Activated CD8-positive, alpha-beta memory T cell treated with anti-CD3 and anti-CD28 coated beads, Interleukin-2, amount 50 U/mL, for 4 hours (primary cell): ENCODE data around the gene TGIF2.
A peak's percentile ranks its signal among the peaks of the same experiment; 100 is the strongest.
"Not testable (repeated sequence)": the region's sequence is repeated elsewhere in the genome, so short reads cannot be mapped to it uniquely, and the experiment has no call there.

ENCODE experiments used
- DNase-seq: peaks from one replicate; pipeline ENCODE4 v3.0.0-alpha.2; 2020

TGIF2 gene

DNA sequence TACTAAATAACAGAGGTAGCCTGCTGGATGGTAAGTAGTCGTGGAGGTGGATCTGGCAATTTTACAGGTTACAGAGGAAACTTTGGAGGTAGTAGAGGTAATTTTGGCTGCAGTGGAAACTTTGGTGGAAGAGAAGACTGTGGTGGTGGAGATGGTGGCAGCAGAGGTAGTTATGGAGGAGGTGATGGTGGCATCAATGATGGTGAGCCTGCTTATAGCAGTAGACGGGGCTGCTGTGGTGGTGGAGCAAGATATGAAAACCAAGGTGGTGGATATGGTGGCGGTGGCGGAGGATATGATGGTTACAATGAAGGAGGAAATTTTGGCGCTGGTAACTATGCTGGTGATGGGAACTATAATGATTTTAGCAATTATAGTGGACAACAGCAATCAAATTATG, 47.5 kb downstream of the TGIF2 start:
- DNase-seq = no peak

DNA sequence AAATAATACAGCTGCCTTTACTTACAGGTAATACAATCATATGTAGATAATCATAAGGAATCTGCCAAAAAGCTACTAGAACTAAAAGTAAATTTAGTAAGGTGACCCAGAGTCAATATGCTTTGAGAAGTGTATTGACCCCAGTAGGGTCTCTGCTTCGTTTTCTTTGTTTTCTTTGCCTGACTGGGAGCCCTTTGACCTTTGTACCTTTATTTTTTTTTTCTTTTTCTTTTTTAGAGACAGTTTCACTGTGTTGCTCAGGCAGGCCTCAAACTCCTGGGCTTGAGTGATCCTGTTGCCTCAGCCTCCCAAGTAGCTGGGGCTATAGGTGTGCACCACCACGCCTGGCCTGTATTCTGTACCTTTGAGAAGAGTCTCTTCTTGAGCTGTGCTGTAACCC, 50.0 kb downstream of the TGIF2 start:
- DNase-seq = no peak

DNA sequence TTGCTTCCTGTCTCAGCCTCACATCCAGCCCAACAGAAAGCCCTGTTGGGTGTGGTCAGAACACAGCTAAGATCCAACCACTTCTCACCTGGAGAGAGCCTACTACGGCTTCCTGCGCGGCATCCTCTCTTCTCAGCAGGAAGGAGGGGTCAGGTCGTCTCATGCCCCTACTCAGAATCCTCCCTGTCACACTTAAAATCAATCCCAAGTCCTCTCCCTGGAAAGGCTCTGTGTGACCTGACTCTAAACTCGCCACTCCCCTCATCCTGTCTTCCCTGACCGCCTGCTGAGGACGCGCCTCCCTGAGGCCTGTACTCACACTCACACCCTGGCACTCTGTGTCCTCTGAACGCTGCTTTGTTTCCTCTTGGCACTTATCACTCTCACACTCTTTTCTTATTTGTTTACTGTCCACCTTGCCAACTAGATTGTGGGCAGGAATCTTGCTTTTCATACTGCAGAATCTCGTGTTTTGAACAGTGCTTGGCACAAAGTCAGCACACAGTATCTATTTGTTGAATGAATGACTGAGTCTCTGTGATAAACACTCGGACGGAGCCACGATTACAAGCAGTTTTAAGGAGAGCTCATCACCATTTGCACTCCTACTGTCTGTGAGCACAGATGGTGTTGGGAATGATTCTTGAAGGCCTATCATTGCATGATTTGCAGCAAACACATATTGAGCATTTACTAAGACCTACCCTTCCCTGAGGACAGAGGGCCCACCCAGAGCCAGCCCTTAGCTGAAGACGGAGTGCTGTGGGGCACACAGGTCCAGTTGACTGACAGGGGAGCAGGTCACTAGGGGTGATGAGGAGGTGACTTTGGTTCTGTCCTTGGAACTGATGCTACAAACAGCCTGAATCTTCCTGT, 50.9 kb downstream of the TGIF2 start:
- DNase-seq = no peak

DNA sequence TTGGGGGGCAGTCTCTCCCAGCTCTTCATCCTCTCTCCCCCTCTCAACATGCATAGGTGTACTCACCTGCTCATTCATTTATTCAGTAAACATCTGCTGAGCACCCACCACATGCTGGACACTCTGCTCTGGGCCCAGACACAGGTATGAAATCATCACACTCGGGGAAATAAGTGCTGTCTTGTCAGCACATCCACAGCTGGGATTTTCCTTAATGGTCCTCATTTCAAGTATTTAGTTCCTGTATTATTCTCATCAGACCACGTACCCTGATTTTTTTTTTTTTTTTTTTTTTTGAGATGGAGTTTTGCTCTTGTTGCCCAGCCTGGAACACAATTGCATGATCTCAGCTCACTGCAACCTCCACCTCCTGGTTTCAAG, 51.5 kb downstream of the TGIF2 start:
- DNase-seq = no peak

DNA sequence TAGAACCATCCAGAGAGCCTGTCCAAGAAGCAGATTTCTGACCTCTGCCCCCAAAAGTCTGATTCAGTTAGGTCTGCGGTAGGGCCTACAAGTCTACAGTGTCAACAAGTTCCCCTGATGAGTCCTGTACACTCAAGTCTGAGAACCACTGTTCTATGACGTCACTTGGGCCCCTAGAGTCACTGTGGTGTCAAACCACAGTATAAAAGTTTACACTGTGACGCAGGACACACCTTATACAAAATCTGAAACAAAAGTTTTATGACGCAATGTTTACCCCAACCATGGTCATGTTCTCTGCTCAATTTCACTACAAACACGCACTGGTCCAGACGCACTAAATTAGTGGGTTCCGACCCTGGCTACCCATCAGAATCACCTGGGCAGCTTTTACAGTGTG, 54.7 kb downstream of the TGIF2 start:
- peak; percentile 34 for DNase-seq

DNA sequence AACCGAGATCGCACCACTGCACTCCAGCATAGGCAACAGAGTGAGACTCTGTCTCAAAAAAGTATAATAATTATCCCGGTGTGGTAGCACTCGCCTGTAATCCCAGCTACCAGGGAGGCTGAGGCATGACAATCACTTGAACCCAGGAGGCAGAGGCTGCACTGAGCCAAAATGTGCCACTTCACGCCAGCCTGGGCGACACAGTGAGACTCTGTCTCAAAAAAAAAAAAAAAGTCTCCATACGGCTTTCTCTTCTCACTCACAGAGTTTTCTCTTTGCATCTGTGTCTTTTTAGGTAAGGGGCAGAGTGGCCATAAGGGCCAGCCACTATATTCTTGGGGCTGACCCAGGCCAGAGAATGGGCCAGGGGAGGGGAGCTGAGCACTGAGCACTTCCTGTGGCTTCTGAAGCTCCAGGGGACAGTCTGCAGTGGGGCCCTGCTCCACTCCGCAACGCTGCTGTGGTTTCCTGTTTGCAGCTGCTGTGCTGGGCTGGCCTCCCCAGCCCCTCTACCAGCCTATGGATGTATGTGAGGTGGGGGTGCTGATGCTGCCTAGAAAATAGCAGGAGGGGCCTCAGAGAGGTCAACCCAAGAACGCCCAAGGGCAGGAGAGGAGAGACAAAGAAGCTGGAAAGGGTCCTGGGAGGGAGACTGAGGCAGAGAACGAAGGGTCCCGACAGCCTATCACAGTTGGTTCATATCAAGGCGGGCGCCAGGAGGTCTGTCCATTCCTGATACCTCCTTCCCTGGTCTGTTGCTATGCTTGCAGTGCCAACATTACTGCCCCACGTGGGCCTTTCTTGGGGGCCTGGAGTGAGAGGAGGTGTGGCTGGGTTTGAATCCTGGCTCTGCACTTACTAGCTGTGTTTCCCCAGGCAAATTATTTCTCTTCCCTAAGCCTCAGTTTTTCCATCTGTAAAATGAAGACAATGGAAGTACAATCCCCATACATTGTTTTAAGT, 56.6 kb downstream of the TGIF2 start:
- DNase-seq = peak; percentile 37

DNA sequence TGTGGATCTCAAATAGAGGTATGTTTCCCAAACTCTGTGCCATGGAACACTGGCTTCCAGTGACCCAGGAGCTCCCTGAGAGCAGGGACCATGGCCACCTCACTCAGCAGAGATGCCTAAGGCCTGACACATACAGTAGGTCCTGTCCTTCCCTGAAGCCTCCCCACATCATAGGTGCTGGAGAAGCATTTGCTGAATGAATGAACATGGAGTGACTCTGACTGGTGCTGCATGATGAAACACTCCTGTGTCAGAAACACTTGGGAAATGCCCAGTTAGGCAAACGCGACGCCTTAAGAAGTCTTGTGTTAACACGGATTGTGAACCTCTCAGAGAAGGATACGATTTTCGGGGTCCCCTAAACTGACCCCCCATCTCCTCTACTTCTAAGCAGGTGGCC, 58.2 kb downstream of the TGIF2 start:
- no peak for DNase-seq

DNA sequence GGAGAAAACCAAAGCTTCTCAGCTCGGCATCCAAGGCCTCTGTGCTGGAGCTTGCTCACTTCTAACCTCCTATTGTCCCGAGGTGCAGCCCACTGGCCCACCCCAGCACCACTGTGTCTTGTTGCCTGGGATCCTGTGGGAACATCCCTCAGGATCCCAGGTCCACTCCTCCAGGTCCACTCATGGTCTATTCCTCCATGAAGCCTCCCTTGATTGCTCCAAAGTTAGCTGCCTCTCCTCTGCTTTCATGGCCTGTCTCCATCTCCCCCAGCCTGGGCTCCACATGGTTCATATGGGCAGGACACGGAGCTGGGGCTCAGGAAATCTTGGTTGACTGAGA, 58.7 kb downstream of the TGIF2 start:
- no peak for DNase-seq

DNA sequence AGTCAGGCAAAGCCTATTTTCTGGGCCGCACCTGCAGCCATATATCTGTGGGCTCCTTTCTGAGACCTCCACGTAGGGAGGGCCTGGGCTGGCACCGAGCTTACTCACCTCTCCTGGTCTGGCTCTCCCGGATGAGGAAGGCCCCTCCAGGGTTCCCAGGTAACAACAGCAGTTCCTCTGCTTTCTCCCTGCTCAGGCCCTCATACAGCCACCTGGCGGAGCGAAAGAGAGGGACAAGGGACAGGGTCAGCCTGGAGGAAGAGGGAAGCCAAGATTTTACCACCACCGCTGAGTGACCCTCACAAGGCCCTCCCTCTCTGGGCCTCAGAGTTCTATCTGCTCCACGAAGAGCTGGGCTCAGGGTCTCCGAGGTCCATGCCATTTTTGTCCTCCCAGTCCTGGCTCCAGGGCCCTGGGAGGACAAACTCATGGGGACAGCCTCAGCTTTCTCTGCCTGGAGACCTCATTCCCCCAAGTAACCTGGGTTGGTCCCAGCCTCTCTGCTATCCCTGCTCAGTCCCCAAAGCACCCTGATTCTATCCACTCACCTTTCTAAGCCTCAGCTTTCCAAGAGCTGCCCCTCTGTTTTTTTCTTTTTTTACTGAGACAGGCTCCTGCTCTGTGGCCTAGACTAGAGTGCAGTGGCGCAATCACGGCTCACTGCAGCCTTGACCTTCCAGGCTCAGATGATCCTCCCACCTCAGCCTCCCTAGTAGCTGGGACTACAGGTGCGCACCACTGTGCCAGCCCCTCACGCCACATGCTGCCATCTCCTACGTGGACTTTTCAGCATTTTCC, 59.3 kb downstream of the TGIF2 start:
- DNase-seq = no peak

DNA sequence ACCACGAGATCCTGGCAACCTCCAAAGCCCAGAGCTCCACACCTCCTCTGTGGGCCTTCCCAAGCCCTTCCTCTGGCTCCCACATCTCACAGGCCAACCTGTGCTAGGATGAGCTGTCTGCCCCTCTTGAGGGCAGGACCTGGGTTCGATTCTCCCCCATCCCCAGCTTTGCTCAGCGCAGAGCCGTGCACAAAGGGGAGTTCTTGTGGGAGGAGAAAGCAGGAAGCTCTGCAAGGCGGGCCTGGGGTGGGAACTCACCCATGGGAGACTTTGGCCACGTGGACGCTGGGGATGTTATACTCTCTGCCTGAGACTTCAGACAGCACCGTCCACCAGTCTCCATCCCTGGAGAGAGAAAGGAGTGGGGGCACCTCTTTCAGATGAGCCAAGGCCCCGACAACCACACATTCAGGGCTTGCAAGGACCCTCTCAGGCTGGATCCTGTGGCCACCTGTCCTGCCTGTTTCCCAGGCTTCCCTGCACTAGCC, 59.9 kb downstream of the TGIF2 start:
- no peak for DNase-seq

DNA sequence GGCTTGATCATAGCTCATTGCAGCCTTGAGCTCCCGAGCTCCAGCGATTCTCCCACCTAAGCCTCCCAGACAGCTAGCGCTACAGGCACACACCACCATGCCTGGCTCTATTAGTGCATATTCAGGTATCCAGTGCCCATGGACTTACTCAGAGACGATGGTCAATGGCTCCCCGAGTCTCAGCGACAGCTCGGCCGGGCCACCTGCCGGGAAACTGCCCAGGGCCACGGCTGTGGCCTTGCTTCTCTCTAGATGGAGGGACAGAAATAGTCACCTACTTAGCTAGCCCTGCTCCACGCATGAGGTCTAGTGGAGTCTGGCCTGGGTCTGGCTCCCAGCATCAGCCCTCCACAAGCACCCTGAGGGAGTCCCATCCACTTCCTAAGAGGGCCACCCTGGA, 60.9 kb downstream of the TGIF2 start:
- no peak for DNase-seq

DNA sequence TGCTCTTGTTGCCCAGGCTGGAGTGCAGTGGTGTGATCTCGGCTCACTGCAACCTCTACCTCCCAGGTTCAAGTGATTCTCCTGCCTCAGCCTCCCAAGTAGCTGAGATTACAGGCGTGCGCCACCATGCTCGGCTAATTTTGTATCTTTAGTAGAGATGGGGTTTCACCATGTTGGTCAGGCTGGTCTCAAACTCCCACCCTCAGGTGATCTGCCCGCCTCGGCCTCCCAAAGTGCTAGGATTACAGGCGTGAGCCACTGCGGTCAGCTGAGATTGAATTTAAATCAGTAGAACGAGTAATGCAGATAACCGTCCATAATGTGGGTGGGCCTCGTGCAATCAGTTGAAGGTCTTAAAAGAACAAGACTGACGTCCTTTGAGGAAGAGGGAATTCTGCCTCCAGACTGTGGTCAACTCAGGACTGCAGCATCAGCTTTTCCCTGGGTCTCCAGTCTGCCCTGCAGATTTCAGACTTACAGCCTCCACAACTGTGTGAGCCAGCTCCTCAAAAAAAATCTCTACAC, 65.5 kb downstream of the TGIF2 start:
- not testable (repeated sequence) for DNase-seq

DNA sequence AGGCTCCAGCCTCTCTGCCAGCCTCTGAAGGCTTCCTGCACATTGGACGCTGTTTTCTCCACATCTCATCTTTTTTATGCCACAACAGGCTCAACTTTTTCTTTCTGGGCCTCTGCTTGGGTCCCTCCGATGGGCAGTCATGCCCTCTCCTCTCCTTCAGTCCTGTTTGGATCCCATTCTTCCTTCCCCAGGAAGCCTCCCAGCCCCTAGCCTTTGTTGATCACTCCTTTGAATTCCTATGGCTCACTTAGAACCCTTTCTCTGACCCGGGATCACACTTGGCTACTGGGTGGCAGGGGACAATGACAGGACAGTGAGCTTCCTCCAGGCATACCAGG, 68.1 kb downstream of the TGIF2 start:
- DNase-seq = no peak

DNA sequence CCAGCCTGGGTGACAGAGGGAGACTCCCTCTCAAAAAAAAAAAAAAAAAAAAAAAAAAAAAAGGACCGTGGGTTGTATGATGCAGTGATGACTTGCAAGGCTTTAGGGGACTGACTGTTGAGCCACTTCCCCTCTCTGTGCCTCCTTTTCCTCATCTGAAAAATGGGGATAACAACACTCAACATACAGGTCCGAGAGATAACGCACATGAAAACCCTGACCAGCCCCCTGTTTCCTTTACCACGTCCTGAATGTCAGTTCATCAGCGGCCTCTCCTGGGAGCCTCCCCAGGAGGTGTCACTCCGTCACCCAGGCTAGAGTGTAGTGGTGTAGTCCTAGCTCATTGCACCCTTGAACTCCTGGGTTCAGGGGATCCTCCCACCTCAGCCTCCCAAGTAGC, 68.7 kb downstream of the TGIF2 start:
- no peak for DNase-seq
